ENCODE results near the gene GK.

GRCh38 chrX:30659421-30659820 lies 6.2 kb downstream of the GK start:
- no peak for TF ChIP-seq CTCF (IDR thresholded peaks at IDR 0.05)
- TF ChIP-seq POLR2A (IDR thresholded peaks at IDR 0.05) = no peak
